Ishikawa (cell line): ENCODE data around the gene SIX5.

Experiments used
- FOXM1 ChIP-seq: IDR thresholded peaks from 2 replicates; pipeline ENCODE4 v1.6.1; 2012; ENCODE audit warnings: low read depth, borderline replicate concordance
- RAD21 ChIP-seq: IDR thresholded peaks from 2 replicates; pipeline ENCODE4 v1.6.1; 2012; ENCODE audit warnings: low read depth
- YY1 ChIP-seq: IDR thresholded peaks from 2 replicates; pipeline ENCODE4 v1.6.1; 2012; ENCODE audit warnings: low read depth
- TF ChIP-seq, protein P1 (sequence below): IDR thresholded peaks from 2 replicates; pipeline ENCODE4 v1.6.1; 2012; ENCODE audit warnings: low read depth, mild to moderate bottlenecking

DNA sequence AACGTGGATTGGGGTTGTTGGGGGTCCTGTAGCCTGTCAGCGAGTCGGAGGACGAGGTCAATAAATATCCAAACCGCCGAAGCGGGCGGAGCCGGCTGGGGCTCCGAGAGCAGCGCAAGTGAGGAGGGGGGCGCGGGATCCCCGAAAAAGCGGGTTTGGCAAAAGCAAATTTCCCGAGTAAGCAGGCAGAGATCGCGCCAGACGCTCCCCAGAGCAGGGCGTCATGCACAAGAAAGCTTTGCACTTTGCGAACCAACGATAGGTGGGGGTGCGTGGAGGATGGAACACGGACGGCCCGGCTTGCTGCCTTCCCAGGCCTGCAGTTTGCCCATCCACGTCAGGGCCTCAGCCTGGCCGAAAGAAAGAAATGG is 754 bp upstream of the SIX5 start:
- TF ChIP-seq, protein P1, sequence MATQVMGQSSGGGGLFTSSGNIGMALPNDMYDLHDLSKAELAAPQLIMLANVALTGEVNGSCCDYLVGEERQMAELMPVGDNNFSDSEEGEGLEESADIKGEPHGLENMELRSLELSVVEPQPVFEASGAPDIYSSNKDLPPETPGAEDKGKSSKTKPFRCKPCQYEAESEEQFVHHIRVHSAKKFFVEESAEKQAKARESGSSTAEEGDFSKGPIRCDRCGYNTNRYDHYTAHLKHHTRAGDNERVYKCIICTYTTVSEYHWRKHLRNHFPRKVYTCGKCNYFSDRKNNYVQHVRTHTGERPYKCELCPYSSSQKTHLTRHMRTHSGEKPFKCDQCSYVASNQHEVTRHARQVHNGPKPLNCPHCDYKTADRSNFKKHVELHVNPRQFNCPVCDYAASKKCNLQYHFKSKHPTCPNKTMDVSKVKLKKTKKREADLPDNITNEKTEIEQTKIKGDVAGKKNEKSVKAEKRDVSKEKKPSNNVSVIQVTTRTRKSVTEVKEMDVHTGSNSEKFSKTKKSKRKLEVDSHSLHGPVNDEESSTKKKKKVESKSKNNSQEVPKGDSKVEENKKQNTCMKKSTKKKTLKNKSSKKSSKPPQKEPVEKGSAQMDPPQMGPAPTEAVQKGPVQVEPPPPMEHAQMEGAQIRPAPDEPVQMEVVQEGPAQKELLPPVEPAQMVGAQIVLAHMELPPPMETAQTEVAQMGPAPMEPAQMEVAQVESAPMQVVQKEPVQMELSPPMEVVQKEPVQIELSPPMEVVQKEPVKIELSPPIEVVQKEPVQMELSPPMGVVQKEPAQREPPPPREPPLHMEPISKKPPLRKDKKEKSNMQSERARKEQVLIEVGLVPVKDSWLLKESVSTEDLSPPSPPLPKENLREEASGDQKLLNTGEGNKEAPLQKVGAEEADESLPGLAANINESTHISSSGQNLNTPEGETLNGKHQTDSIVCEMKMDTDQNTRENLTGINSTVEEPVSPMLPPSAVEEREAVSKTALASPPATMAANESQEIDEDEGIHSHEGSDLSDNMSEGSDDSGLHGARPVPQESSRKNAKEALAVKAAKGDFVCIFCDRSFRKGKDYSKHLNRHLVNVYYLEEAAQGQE, result no peak
- no peak for TF ChIP-seq YY1
- no peak for TF ChIP-seq RAD21
- TF ChIP-seq FOXM1, result no peak
